Bronchus fibroblast of lung (primary cell): Measurements from ENCODE around the gene KRT17. TPM values are rescaled to one million over a fixed set of nuclear protein-coding genes. Genes with fewer than 3 reads are reported as not detected.

ENCODE experiments used
- total RNA-seq: library from RNA; depleted of rRNA; stranded (reverse); fragments of >200 nt; gene quantifications from 2 replicates; pipeline ENCODE4 v1.2.3, GENCODE V29; 2015

The KRT17 gene
- 0.89 and 3.7 TPM in 2 replicates for total RNA-seq

DNA sequence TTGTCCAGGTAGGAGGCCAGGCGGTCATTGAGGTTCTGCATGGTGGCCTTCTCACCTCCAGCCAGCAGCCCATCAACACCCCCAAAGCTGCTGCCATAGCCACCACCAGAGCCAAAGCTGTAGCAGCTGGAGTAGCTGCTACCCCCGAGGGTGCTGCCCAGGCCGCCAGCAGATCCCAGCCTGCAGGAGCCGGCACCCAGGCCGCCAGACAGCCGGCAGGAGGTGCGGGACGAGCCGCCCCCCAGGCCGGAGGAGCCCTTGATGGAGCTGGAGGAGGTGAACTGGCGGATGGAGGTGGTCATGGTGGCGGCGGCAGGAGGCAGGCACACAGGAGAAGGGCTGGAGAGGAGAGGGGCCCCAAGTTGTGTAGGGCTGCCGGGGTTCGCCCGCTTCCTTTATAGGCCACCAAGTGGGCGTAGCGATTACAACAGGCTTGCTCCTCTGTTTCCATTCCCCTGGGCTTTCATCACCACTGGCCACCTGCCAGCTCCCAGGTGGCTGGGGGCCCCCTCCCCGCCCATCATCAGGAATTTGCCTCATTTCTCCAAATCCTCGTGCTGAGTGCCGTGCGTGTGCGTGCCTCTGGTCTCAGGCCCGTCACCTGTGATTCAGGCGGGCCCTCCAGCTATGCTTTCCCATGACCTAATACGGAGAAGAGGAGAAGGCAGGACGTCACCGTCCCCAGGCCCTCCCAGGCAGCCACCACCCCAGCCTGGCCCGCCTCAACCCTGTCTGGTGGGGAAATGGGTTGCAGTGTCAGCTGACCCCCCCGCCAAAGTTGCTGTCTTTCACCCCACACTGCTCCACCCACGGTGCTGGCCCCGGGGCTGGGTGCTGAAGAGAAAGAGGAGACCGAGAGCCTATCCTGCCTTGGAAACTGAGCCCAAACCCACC is at the start of gene KRT17:
TSS of gene KRT17 (minus strand) at position 368 of the 894 bp plus-strand sequence. CDS start at position 302, 66 bp downstream.

DNA sequence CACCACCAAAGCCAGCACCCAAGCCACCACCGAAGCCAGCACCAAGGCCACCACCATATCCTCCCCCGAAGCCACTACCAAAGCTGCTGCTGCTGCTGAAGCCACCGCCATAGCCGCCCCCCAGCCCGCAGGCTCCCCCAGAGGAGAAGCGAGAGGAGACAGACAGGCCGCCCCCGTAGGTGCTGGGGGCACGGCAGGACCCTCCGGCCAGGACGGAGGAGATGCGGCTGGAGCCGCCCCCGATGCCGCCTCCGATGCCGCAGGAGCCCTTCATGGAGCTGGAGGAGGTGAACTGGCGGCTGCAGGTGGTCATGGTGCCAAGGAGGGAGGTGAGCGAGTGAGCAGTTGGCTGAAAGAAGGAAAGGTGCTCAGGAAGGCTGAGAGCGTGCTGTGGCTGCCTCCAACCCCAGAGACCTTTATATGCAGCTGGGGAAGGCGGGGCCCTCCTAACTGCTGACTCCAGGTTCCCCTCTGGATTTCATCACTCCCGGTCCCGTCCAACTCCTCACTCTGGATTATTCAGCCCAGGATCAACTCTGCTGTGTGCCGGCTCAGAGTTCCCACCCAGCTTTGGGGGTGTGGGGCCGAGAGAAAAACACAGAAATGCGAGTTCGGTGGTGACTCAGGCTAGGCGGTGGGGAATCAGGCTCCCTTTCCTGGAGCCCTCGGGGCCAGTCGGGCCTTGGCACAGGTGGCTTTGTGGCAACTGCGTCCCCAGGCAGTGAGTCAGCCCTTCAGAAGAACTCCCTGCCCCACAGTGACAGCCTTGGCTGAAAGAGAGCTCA is 11.8 kb downstream of the KRT17 start, which contains the start of gene KRT16:
TSS of gene KRT16 (minus strand) at position 392 of the 785 bp plus-strand sequence. CDS start at position 313, 79 bp downstream.

DNA sequence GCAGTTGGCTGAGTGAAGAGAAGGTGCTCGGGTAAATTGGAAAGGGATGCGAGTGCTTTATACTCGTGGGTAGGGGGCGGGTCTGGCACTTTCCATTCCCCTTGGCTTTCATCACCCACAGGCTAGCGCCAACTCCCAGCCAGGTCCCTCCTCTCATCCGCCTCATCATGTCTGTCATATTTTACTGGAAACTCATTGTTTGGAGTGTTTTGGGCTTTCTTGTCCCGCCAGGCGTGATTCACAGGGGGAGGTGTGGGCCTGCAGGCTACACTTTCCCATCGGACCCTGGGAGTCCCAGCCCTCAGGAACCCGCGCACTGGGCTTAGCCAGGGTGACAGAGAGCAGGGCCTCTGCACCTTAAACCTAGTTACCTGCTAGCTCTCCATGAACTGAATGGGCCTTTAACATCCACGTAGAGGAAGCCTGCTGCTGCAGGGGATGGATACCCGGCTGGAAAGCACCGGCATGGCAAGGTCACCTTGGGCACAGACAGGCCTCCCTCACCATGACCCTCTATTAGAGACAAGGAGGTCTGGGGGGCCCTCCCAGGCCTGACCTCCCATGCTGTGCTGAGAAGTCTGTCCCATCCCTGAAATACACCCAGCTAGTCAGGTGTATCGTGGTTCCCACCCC is 37.4 kb downstream of the KRT17 start, which contains the start of gene KRT14:
TSS of gene KRT14 (minus strand) at position 33 of the 633 bp plus-strand sequence. CDS start 61 bp downstream, outside the sequence.

DNA sequence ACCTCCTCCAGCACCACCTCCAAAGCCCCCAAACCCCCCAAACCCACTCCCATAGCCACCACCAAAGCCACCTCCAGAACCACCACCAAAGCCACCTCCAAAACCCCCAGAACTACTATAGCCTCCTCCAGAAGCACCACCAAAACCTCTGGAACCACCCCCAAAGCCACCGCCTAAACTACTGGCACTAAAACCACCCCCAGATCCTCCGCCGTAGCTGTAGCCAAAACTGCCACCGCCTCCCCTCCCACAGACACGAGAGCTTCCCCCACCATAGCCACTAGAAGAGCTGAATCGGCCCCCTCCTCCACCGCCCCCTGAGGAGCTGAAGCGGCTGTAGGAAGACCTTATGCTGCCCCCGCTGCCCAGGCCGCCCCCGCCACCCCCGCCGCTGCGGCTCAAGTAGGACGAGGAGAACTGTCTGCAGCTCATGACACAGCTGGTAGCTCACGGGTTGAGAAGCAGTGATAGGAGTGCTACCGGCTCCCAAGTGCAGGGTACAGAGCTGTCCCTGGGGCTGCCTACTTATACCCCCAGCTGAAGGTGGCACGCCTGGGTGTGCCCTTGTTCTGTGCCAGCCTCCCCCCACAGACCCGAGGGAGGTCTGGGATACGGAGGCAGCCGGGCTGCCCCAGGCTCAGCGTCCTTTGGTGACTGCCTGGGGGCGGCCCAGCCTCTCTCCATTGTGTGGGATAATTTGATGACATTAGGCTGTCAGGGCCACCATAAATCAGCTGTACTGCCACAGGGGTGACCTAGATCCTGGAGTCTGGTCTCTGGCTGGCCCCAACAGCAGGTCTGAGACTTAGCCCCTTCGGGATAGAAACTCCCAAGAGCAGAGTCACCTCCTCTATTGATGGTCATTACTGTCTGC is 52.6 kb downstream of the KRT17 start, which contains the start of gene KRT9:
TSS of gene KRT9 (minus strand) at position 499 of the 874 bp plus-strand sequence. CDS start at position 432, 67 bp downstream.

Other genes with a start within 250 kb of the KRT17 start
- 0.89 and 1.0 TPM in 2 replicates for gene KRT34, start 242.3 kb downstream of the KRT17 start, total RNA-seq
- gene KRT31, start 227.0 kb downstream of the KRT17 start, total RNA-seq, result not detected in 2 replicates
- not detected in 2 replicates for gene KRT37, start 200.0 kb downstream of the KRT17 start, total RNA-seq
- gene KRT38, start 183.6 kb downstream of the KRT17 start, total RNA-seq, result not detected in 2 replicates
- not detected in 2 replicates for gene KRT32, start 157.2 kb downstream of the KRT17 start, total RNA-seq
- gene KRT35, start 143.4 kb downstream of the KRT17 start, total RNA-seq, result not detected in 2 replicates
- gene KRT36, start 134.7 kb downstream of the KRT17 start, total RNA-seq, result not detected in 2 replicates
- gene KRT13, start 119.0 kb downstream of the KRT17 start, total RNA-seq, result not detected in 2 replicates
- 0.45 and 0.67 TPM in 2 replicates for gene KRT15, start 105.7 kb downstream of the KRT17 start, total RNA-seq
- gene KRT19, start 96.3 kb downstream of the KRT17 start, total RNA-seq, result 14.7 and 16.1 TPM in 2 replicates
- not detected in 2 replicates for gene KRT9, start 52.5 kb downstream of the KRT17 start, total RNA-seq
- gene KRT14, start 37.7 kb downstream of the KRT17 start, total RNA-seq, result not detected in 2 replicates
- gene KRT16, start 11.8 kb downstream of the KRT17 start, total RNA-seq, result not detected in 2 replicates
- 86.2 and 95.7 TPM in 2 replicates for gene EIF1, start 64.3 kb upstream of the KRT17 start, total RNA-seq
- not detected in 2 replicates for gene GAST, start 87.8 kb upstream of the KRT17 start, total RNA-seq
- gene HAP1, start 110.1 kb upstream of the KRT17 start, total RNA-seq, result under 0.01 TPM in 1 of 2 replicates, not detected in the other
- gene JUP, start 162.1 kb upstream of the KRT17 start, total RNA-seq, result 31.1 and 32.8 TPM in 2 replicates
- gene P3H4, start 187.4 kb upstream of the KRT17 start, total RNA-seq, result 48.6 and 53.4 TPM in 2 replicates
- 235 and 246 TPM in 2 replicates for gene FKBP10, start 188.4 kb upstream of the KRT17 start, total RNA-seq
- gene NT5C3B, start 211.7 kb upstream of the KRT17 start, total RNA-seq, result 58.7 and 65.0 TPM in 2 replicates
- 0.17 TPM in 1 of 2 replicates, not detected in the other for gene KLHL10, start 213.2 kb upstream of the KRT17 start, total RNA-seq
- gene KLHL11, start 240.8 kb upstream of the KRT17 start, total RNA-seq, result 10.6 and 11.6 TPM in 2 replicates